Adrenal gland (tissue), 12 donors: ENCODE results near the gene TMX4. TPM values are rescaled to one million over a fixed set of nuclear protein-coding genes. Genes with fewer than 3 reads are reported as not detected.

Experiments used
- DNase-seq, 7 donors: peaks; one replicate each; pipeline ENCODE4 v3.0.0-alpha.2; 2019 to 2020
- H3K27ac ChIP-seq, 5 donors: fragments of 200-600 bp; sonication (generic) in 4 of 5; 1 replicate in 3 of 5; 2 replicates in 2 of 5; pipeline versions ENCODE4 v1.5.1 to v1.8.0; 2016 to 2020; ENCODE audit warnings: mild to moderate bottlenecking in 1 of 5
- H3K27me3 ChIP-seq: fragments of 200-600 bp; 2 replicates; pipeline ENCODE4 v1.8.0; 2021
- H3K36me3 ChIP-seq, 2 donors: fragments of 200-600 bp; replicated peaks in 1 of 2; 1 replicate in 1 of 2; 2 replicates in 1 of 2; pipeline versions ENCODE4 v1.5.1 to v1.8.0; 2018 to 2022
- H3K4me1 ChIP-seq, 2 donors: fragments of 200-600 bp; replicated peaks in 1 of 2; 1 replicate in 1 of 2; 2 replicates in 1 of 2; pipeline versions ENCODE4 v1.5.1 to v1.8.0; 2018 to 2021
- H3K4me3 ChIP-seq, 4 donors: fragments of 200-600 bp; sonication (generic) in 3 of 4; one replicate each; pipeline ENCODE4 v1.5.1; 2016 to 2018
- H3K9me3 ChIP-seq, 3 donors: fragments of 200-600 bp; sonication (generic) in 1 of 3; replicated peaks in 1 of 3; 1 replicate in 2 of 3; 2 replicates in 1 of 3; pipeline versions ENCODE4 v1.5.1 to v1.8.0; 2016 to 2021
- CTCF ChIP-seq, 6 experiments: fragments of 450-650 bp in 4 of 6; fragments of 200-600 bp in 2 of 6; sonication (generic) in 1 of 6; IDR thresholded peaks; 1 replicate in 5 of 6; 2 replicates in 1 of 6; pipeline versions ENCODE4 v1.5.1 to v1.8.0; 2016 to 2021; ENCODE audit warnings: antibody characterized with exemption in 6 of 6, mild to moderate bottlenecking in 2 of 6, moderate library complexity in 1 of 6
- POLR2A ChIP-seq, 2 donors: fragments of 450-650 bp; IDR thresholded peaks; one replicate each; pipeline ENCODE4 v1.6.1; 2017; ENCODE audit warnings: antibody characterized with exemption in 2 of 2, mild to moderate bottlenecking in 2 of 2, moderate library complexity in 1 of 2
- WGBS, 4 donors: extraction: QIAGEN DNeasy Blood & Tissue Kit in 2 of 4; methylation state at CpG; one replicate each; pipeline versions ENCODE4 v1.1.5 to v1.1.7; 2013 to 2017; 5-methylcytosine and 5-hydroxymethylcytosine counted together
- intact Hi-C, 2 donors: fragments of 100-400 bp; cut with DNase I; formaldehyde crosslinking; loops; one replicate each; pipeline versions ENCODE4 v1.14.1 to v1.15.0; 2022 to 2023
- polyA plus RNA-seq, 3 donors: library from polyadenylated mRNA; stranded (reverse); fragments of 200-250 nt in 2 of 3; fragments of 350-450 nt in 1 of 3; fragmentation: Illumina TruSeq in 1 of 3; extraction: RNeasy Lipid Tissue Mini Kit (QIAGEN cat#74804) in 1 of 3; gene quantifications; one replicate each; pipeline ENCODE4 v1.2.3, GENCODE V29; 2013 to 2014
- total RNA-seq, 9 donors: library from RNA; depleted of rRNA in 4 of 9; stranded (reverse); fragments of >200 nt in 4 of 9; fragments of 120-200 nt in 1 of 9; fragmentation: NEBNext Ultra II Directional in 1 of 9; extraction: Animal tissue kit (Norgen Biotek cat#: 25700) in 1 of 9; gene quantifications; one replicate each; pipeline versions ENCODE4 v1.1.0 to v1.2.4, GENCODE V29; 2013 to 2023
- donor health status: healthy with polysubstance abuse.
- donor health status: Bipolar disorder and iron deficiency.
- donor health status: DM: yes; HTN: yes; CAD: no.
- donor health status: DM: no; HTN: no; CAD: no.
- donor health status: DM: no; HTN: no; CAD: no.
- donor health status: DM: yes; HTN: yes; CAD: no.

Gene TMX4
- total and polyA plus RNA-seq, 12 donors, result 10.1 to 89.8 (median 47.2) TPM

DNA sequence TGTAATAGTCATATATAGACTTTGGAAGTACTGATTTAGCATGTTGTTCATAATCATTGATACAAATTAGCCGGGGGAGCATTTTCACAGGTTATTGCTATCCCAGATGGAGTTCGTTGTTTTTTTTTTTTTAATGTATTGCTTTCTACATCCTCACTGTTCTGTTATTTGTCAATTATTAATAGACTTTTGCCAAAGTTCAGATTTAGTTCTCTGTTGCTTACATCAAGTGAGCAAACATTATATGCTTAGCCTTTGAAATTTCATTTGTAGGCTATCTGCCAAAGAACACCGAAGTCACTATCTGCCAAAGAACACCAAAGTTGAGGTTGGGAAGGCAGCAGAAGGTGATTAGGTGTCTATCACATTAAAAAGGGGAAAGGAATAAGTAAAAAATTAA is 79.2 kb downstream of the TMX4 start, which contains the start of gene HAO1:
HAO1 (minus strand) TSS at position 118 of the 400 bp plus-strand sequence; CDS start at position 82, 36 bp downstream.
- Histone ChIP-seq H3K36me3 (no peaks in the 10 kb centered on the region), H3K4me1 (peaks cover 0 to 5% of the 10 kb centered on the region in 2 donors), H3K27ac (no peak within 1 kb of the TSS), H3K27me3 (no peaks in the 10 kb centered on the region), H3K4me3 (no peak within 1 kb of the TSS), H3K9me3 (no peaks in the 10 kb centered on the region)
- 86 to 95% (median 87%) methylated on average over 3 of the region's 3 CpGs for WGBS, 4 donors
- intact Hi-C loops, result no loop called here
- TF ChIP-seq CTCF (IDR thresholded peaks at IDR 0.05), result no peak
- TF ChIP-seq POLR2A (IDR thresholded peaks at IDR 0.05), result no peak
- DNase-seq, result no peak

DNA sequence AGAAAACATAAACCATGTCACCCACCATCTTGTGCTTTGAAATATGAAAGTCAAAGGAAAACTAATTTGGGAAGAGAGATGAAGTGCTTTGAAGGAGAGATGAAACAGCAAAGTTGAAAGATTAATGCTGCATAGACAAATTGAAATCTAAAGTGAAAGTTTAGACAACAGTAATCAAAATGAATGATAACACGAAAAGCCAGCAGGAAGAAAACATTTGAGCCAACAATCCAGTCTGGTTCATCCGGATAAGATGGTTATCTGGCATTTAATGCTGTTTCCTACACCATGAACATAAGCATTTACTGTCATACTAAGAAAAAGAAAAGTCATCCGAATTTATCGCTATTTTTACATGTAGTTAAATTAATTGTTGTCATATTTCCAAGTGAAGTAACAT is 79.9 kb downstream of the TMX4 start:
- 66 to 71% (median 68%) methylated on average over 4 of the region's 4 CpGs for WGBS, 4 donors

GRCh38 chr20:7938058-7938457 is 81.5 kb downstream of the TMX4 start:
- intact Hi-C loops, result loop anchor here in 1 of 2 donors (5.0 kb wide), 1 partner anchor 784 kb away; no protein-coding TSS in a partner anchor
- H3K27ac ChIP-seq, result no peak overlapping the region
- no peak overlapping the region for H3K4me3 ChIP-seq
- 45 to 60% (median 51%) methylated on average over 2 of the region's 2 CpGs for WGBS, 4 donors
- no peaks in the 10 kb centered on the region for H3K27me3 ChIP-seq
- peaks cover 0 to 5% of the 10 kb centered on the region in 2 donors for H3K4me1 ChIP-seq
- H3K36me3 ChIP-seq, result no peaks in the 10 kb centered on the region
- DNase-seq, result no peak
- H3K9me3 ChIP-seq, result no peaks in the 10 kb centered on the region
- no peak for TF ChIP-seq POLR2A (IDR thresholded peaks at IDR 0.05)
- TF ChIP-seq CTCF (IDR thresholded peaks at IDR 0.05), result no peak

More for the DNA sequence above, 79.9 kb downstream of the TMX4 start:
- peaks cover 0 to 5% of the 10 kb centered on the region in 2 donors for H3K4me1 ChIP-seq
- no peaks in the 10 kb centered on the region for H3K9me3 ChIP-seq
- H3K27ac ChIP-seq, result no peak overlapping the region
- no peak for TF ChIP-seq POLR2A (IDR thresholded peaks at IDR 0.05)
- no peak for TF ChIP-seq CTCF (IDR thresholded peaks at IDR 0.05)
- no peaks in the 10 kb centered on the region for H3K36me3 ChIP-seq
- no peak overlapping the region for H3K4me3 ChIP-seq
- H3K27me3 ChIP-seq, result no peaks in the 10 kb centered on the region
- intact Hi-C loops, result loop anchor here in 1 of 2 donors (5.0 kb wide), 1 partner anchor 783 kb away; no protein-coding TSS in a partner anchor
- DNase-seq, result no peak

- Histone ChIP-seq H3K27me3 (no peaks in the 10 kb centered on the region), H3K27ac (no peak overlapping the region), H3K36me3 (no peaks in the 10 kb centered on the region), H3K9me3 (no peaks in the 10 kb centered on the region), H3K4me1 (peaks cover 0 to 5% of the 10 kb centered on the region in 2 donors), H3K4me3 (no peak overlapping the region)
- intact Hi-C loops, result loop anchor here in 1 of 2 donors (5.0 kb wide), 1 partner anchor 785 kb away; no protein-coding TSS in a partner anchor
- no peak for DNase-seq
- TF ChIP-seq CTCF (IDR thresholded peaks at IDR 0.05) (no peak), POLR2A (IDR thresholded peaks at IDR 0.05) (no peak)
- 80 to 86% (median 82%) methylated on average over 3 of the region's 3 CpGs for WGBS, 4 donors
Observed at GRCh38 chr20:7937328-7937727, 82.2 kb downstream of the TMX4 start.
